K562 (cell line): ENCODE data around the gene CCR2. TPM values are rescaled to one million over a fixed set of nuclear protein-coding genes. Genes with fewer than 3 reads are reported as not detected.

Experiments
- BRF1 ChIP-seq: IDR thresholded peaks from 3 replicates; pipeline ENCODE4 v1.6.1; 2011; ENCODE audit warnings: borderline replicate concordance, mild to moderate bottlenecking; ENCODE audit not compliant: insufficient read length; ENCODE audit errors: extremely low read depth
- CBX8 ChIP-seq: fragments of 200-600 bp; sonication (generic); IDR thresholded peaks from 2 replicates; pipeline ENCODE4 v1.6.1; 2012; ENCODE audit warnings: borderline replicate concordance, mixed run types, low read depth, mild to moderate bottlenecking, moderate library complexity, mixed read lengths, low read length, control low read depth, inconsistent platforms; ENCODE audit not compliant: poor library complexity, severe bottlenecking; ENCODE audit errors: extremely low read depth
- HCFC1 ChIP-seq: IDR thresholded peaks from 2 replicates; pipeline ENCODE4 v1.6.1; 2012; ENCODE audit warnings: low read depth, low read length, improper control_type of control experiment
- KAT2B ChIP-seq: IDR thresholded peaks from one replicate; pipeline ENCODE4 v1.6.1; 2012; ENCODE audit warnings: low read depth, mild to moderate bottlenecking, control low read depth, inconsistent platforms, low read length, moderate library complexity
- MXI1 ChIP-seq: IDR thresholded peaks from 2 replicates; pipeline ENCODE4 v1.6.1; 2011; ENCODE audit warnings: low read depth, mild to moderate bottlenecking, improper control_type of control experiment, low read length
- NBN ChIP-seq: fragments of 450-650 bp; IDR thresholded peaks from 2 replicates; pipeline ENCODE4 v1.6.1; 2016; ENCODE audit warnings: low read depth, mild to moderate bottlenecking
- POLR3A ChIP-seq: IDR thresholded peaks from 2 replicates; pipeline ENCODE4 v1.6.1; 2011; ENCODE audit warnings: borderline replicate concordance, mild to moderate bottlenecking, moderate library complexity; ENCODE audit not compliant: insufficient read length, insufficient read depth; ENCODE audit errors: extremely low read depth
- SRSF9 ChIP-seq: fragments of 200-400 bp; formaldehyde crosslinking; IDR thresholded peaks from 2 replicates; pipeline ENCODE4 v1.6.1; 2017; ENCODE audit warnings: low read depth, low read length, borderline replicate concordance
- ZNF75A ChIP-seq: fragments of 450-650 bp; formaldehyde crosslinking; IDR thresholded peaks from 2 replicates; pipeline ENCODE4 v1.4.0; 2020; ENCODE audit warnings: mild to moderate bottlenecking
- ZNF780A ChIP-seq: fragments of 250-450 bp; sonication (Bioruptor Pico); IDR thresholded peaks from 2 replicates; pipeline ENCODE4 v1.5.0; 2021; ENCODE audit warnings: mild to moderate bottlenecking
- polyA plus RNA-seq, 8 experiments: library from polyadenylated mRNA; depleted of rRNA in 4 of 8; stranded (reverse) in 5 of 8; unstranded in 3 of 8; fragments of >200 nt; fragmentation: Nextera tagmentation in 2 of 8; fragmentation: Illumina TruSeq in 1 of 8; extraction: Ambion mirVana in 2 of 8; extraction: Trizol in 1 of 8; gene quantifications; 2 replicates each; pipeline versions ENCODE4 v1.2.1 to v1.2.3, GENCODE V29; 2011 to 2014; ENCODE audit warnings: inconsistent platforms in 1 of 8, missing spikeins in 1 of 8
- total RNA-seq, 7 experiments: library from RNA; depleted of rRNA in 6 of 7; stranded (reverse); fragments of >200 nt in 6 of 7; fragmentation: Illumina TruSeq in 2 of 7; extraction: Trizol in 2 of 7; gene quantifications; 2 replicates each; pipeline versions ENCODE4 v1.2.1 to v1.2.3, GENCODE V29; 2011 to 2021; ENCODE audit warnings: low replicate concordance in 1 of 7
- TF ChIP-seq, protein P1 (sequence below): fragments of 450-650 bp; IDR thresholded peaks from 2 replicates; pipeline ENCODE4 v1.6.1; 2016; ENCODE audit warnings: low read depth, mild to moderate bottlenecking, moderate library complexity
- TF ChIP-seq, protein P2 (sequence below): sonication (generic); formaldehyde crosslinking; IDR thresholded peaks from 2 replicates; pipeline ENCODE4 v1.8.0; 2022; ENCODE audit warnings: mild to moderate bottlenecking, missing genetic modification reagents
- TF ChIP-seq, protein P3 (sequence below): sonication (generic); formaldehyde crosslinking; IDR thresholded peaks from 2 replicates; pipeline ENCODE4 v1.8.0; 2022; ENCODE audit warnings: mild to moderate bottlenecking, missing genetic modification reagents
- TF ChIP-seq, protein P4 (sequence below): sonication (generic); formaldehyde crosslinking; IDR thresholded peaks from 2 replicates; pipeline ENCODE4 v1.8.0; 2022; ENCODE audit warnings: mild to moderate bottlenecking, missing genetic modification reagents, borderline replicate concordance
- TF ChIP-seq, protein P5 (sequence below): fragments of 450-650 bp; formaldehyde crosslinking; conservative IDR thresholded peaks from 2 replicates; pipeline ENCODE4 v1.4.0; 2022; ENCODE audit warnings: mild to moderate bottlenecking, missing genetic modification characterization
- TF ChIP-seq, protein P6 (sequence below): fragments of 250-450 bp; sonication (Bioruptor Pico); IDR thresholded peaks from 2 replicates; pipeline ENCODE4 v1.5.0; 2021

Gene CCR2
- total and polyA plus RNA-seq, 9 of the 15 experiments (the other 6 are each of a cell fraction or from before 2014, with no cell fraction given) = not detected

DNA sequence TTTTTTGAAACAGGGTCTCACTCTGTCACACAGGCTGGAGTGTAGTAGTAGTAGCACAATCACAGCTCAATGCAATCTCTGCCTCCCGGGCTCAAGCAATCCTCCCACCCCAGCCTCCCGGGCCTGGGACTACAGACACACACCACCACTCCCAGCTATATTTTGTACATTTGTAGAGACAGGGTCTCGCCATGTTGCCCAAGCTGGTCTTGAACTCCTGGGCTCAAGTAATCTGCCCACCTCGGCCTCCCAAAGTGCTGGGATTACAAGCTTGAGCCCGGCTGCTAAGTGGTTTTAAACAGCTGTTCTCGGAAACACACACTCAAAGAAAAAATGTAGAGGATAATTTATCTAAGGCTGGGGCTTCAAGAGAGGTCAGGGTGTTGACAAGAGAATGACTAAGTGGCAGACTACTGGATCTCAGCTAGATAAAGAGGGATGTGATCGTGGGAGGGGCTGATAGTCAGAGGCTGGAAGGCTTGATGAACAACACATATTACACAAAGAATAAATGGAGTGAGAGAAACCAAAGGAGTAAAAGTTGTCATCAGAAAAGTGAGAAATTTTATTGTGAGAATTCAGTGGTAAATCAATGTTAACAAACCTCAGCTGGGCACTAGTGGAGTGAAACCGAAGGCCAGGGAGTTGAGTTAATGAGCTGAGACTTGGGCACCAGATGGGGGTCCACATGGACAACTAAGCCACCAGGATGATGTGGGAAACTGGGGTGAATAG is 46.3 kb downstream of the CCR2 start (continued):
- TF ChIP-seq, protein P1, sequence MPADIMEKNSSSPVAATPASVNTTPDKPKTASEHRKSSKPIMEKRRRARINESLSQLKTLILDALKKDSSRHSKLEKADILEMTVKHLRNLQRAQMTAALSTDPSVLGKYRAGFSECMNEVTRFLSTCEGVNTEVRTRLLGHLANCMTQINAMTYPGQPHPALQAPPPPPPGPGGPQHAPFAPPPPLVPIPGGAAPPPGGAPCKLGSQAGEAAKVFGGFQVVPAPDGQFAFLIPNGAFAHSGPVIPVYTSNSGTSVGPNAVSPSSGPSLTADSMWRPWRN = peak; percentile 92
- TF ChIP-seq, protein P2, sequence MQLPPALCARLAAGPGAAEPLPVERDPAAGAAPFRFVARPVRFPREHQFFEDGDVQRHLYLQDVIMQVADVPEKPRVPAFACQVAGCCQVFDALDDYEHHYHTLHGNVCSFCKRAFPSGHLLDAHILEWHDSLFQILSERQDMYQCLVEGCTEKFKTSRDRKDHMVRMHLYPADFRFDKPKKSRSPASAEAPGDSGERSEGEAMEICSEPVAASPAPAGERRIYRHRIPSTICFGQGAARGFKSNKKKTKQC (CRISPR knock-in tag) = no peak
- TF ChIP-seq, protein P3, sequence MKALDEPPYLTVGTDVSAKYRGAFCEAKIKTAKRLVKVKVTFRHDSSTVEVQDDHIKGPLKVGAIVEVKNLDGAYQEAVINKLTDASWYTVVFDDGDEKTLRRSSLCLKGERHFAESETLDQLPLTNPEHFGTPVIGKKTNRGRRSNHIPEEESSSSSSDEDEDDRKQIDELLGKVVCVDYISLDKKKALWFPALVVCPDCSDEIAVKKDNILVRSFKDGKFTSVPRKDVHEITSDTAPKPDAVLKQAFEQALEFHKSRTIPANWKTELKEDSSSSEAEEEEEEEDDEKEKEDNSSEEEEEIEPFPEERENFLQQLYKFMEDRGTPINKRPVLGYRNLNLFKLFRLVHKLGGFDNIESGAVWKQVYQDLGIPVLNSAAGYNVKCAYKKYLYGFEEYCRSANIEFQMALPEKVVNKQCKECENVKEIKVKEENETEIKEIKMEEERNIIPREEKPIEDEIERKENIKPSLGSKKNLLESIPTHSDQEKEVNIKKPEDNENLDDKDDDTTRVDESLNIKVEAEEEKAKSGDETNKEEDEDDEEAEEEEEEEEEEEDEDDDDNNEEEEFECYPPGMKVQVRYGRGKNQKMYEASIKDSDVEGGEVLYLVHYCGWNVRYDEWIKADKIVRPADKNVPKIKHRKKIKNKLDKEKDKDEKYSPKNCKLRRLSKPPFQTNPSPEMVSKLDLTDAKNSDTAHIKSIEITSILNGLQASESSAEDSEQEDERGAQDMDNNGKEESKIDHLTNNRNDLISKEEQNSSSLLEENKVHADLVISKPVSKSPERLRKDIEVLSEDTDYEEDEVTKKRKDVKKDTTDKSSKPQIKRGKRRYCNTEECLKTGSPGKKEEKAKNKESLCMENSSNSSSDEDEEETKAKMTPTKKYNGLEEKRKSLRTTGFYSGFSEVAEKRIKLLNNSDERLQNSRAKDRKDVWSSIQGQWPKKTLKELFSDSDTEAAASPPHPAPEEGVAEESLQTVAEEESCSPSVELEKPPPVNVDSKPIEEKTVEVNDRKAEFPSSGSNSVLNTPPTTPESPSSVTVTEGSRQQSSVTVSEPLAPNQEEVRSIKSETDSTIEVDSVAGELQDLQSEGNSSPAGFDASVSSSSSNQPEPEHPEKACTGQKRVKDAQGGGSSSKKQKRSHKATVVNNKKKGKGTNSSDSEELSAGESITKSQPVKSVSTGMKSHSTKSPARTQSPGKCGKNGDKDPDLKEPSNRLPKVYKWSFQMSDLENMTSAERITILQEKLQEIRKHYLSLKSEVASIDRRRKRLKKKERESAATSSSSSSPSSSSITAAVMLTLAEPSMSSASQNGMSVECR (CRISPR knock-in tag) = 0 out of 2 replicates have a peak, but pooled peaks have one; percentile 32
- TF ChIP-seq POLR3A (no peak), MXI1 (no peak), SRSF9 (no peak), BRF1 (no peak), HCFC1 (no peak), ZNF75A (no peak), NBN (no peak), KAT2B (no peak), ZNF780A (CRISPR knock-in tag) (no peak), CBX8 (no peak)
- TF ChIP-seq, protein P4, sequence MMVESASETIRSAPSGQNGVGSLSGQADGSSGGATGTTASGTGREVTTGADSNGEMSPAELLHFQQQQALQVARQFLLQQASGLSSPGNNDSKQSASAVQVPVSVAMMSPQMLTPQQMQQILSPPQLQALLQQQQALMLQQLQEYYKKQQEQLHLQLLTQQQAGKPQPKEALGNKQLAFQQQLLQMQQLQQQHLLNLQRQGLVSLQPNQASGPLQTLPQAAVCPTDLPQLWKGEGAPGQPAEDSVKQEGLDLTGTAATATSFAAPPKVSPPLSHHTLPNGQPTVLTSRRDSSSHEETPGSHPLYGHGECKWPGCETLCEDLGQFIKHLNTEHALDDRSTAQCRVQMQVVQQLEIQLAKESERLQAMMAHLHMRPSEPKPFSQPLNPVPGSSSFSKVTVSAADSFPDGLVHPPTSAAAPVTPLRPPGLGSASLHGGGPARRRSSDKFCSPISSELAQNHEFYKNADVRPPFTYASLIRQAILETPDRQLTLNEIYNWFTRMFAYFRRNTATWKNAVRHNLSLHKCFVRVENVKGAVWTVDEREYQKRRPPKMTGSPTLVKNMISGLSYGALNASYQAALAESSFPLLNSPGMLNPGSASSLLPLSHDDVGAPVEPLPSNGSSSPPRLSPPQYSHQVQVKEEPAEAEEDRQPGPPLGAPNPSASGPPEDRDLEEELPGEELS (CRISPR knock-in tag) = no peak
- TF ChIP-seq, protein P5, sequence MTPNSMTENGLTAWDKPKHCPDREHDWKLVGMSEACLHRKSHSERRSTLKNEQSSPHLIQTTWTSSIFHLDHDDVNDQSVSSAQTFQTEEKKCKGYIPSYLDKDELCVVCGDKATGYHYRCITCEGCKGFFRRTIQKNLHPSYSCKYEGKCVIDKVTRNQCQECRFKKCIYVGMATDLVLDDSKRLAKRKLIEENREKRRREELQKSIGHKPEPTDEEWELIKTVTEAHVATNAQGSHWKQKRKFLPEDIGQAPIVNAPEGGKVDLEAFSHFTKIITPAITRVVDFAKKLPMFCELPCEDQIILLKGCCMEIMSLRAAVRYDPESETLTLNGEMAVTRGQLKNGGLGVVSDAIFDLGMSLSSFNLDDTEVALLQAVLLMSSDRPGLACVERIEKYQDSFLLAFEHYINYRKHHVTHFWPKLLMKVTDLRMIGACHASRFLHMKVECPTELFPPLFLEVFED (CRISPR knock-in tag) = peak; percentile 82; the same call in 1 of the 2 replicates
- TF ChIP-seq, protein P6, sequence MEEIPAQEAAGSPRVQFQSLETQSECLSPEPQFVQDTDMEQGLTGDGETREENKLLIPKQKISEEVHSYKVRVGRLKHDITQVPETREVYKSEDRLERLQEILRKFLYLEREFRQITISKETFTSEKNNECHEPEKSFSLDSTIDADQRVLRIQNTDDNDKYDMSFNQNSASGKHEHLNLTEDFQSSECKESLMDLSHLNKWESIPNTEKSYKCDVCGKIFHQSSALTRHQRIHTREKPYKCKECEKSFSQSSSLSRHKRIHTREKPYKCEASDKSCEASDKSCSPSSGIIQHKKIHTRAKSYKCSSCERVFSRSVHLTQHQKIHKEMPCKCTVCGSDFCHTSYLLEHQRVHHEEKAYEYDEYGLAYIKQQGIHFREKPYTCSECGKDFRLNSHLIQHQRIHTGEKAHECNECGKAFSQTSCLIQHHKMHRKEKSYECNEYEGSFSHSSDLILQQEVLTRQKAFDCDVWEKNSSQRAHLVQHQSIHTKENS = no peak
